IMR-90 (cell line): ENCODE data around the gene PROX2.

ENCODE experiments used
- BHLHE40 ChIP-seq: fragments of 150-350 bp; IDR thresholded peaks from 2 replicates; pipeline ENCODE4 v1.6.1; 2016; ENCODE audit warnings: mild to moderate bottlenecking, low read depth, low read length
- CEBPB ChIP-seq: IDR thresholded peaks from 2 replicates; pipeline ENCODE4 v1.6.1; 2012; ENCODE audit warnings: low read depth, low read length, improper control_type of control experiment
- CHD1 ChIP-seq: IDR thresholded peaks from 2 replicates; pipeline ENCODE4 v1.6.1; 2012; ENCODE audit warnings: low read depth, low read length, improper control_type of control experiment
- CTCF ChIP-seq: conservative IDR thresholded peaks from 2 replicates; pipeline ENCODE4 v1.5.1; 2012; ENCODE audit warnings: mild to moderate bottlenecking, low read depth, low read length, improper control_type of control experiment
- ELK1 ChIP-seq: fragments of 150-350 bp; IDR thresholded peaks from 2 replicates; pipeline ENCODE4 v1.6.1; 2016; ENCODE audit warnings: low read depth, mild to moderate bottlenecking, low read length, moderate library complexity, borderline replicate concordance
- FOS ChIP-seq: fragments of 150-350 bp; IDR thresholded peaks from 2 replicates; pipeline ENCODE4 v1.6.1; 2016; ENCODE audit warnings: low read depth, low read length
- MAFK ChIP-seq: IDR thresholded peaks from 2 replicates; pipeline ENCODE4 v1.6.1; 2012; ENCODE audit warnings: low read depth, low read length, improper control_type of control experiment
- MAZ ChIP-seq: IDR thresholded peaks from 2 replicates; pipeline ENCODE4 v1.6.1; 2012; ENCODE audit warnings: low read depth, mild to moderate bottlenecking, low read length, improper control_type of control experiment, moderate library complexity, borderline replicate concordance
- POLR2A ChIP-seq: IDR thresholded peaks from 2 replicates; pipeline ENCODE4 v1.6.1; 2012; ENCODE audit warnings: mild to moderate bottlenecking, low read depth, low read length
- RAD21 ChIP-seq: IDR thresholded peaks from 2 replicates; pipeline ENCODE4 v1.6.1; 2012; ENCODE audit warnings: low read length, improper control_type of control experiment
- RFX5 ChIP-seq: IDR thresholded peaks from 2 replicates; pipeline ENCODE4 v1.8.0; 2012; ENCODE audit warnings: low read depth, mild to moderate bottlenecking, low read length, moderate library complexity
- SMC3 ChIP-seq: fragments of 150-350 bp; IDR thresholded peaks from 2 replicates; pipeline ENCODE4 v1.6.1; 2016; ENCODE audit warnings: low read depth, mild to moderate bottlenecking, antibody characterized with exemption, low read length, moderate library complexity
- USF2 ChIP-seq: fragments of 150-350 bp; IDR thresholded peaks from 2 replicates; pipeline ENCODE4 v1.6.1; 2017; ENCODE audit warnings: mild to moderate bottlenecking, antibody characterized with exemption, low read length, low read depth

GRCh38 chr14:74907744-74908143 lies 31.8 kb upstream of the PROX2 start:
- no peak for TF ChIP-seq CTCF
- TF ChIP-seq CEBPB: no peak
- TF ChIP-seq POLR2A: no peak
- TF ChIP-seq CHD1: no peak
- no peak for TF ChIP-seq RAD21
- no peak for TF ChIP-seq RFX5
- TF ChIP-seq MAFK: no peak
- TF ChIP-seq SMC3: no peak
- TF ChIP-seq FOS: no peak
- no peak for TF ChIP-seq USF2
- no peak for TF ChIP-seq BHLHE40
- no peak for TF ChIP-seq ELK1
- TF ChIP-seq MAZ: no peak
